Measurements from ENCODE around the gene FNBP1L. TPM values are rescaled to one million over a fixed set of nuclear protein-coding genes. Genes with fewer than 3 reads are reported as not detected.
A peak's percentile ranks its signal among the peaks of the same experiment; 100 is the strongest.

Gene FNBP1L
- 251 TPM for total RNA-seq (ENCODE audit: unreplicated experiment)
- long read RNA-seq, full-length matches to known transcripts = 16 of 32 reads
- long read RNA-seq, partial matches to known transcripts = 10 of 32 reads
- long read RNA-seq, other reads (novel, unspliced or antisense) = 6 of 32 reads

DNA sequence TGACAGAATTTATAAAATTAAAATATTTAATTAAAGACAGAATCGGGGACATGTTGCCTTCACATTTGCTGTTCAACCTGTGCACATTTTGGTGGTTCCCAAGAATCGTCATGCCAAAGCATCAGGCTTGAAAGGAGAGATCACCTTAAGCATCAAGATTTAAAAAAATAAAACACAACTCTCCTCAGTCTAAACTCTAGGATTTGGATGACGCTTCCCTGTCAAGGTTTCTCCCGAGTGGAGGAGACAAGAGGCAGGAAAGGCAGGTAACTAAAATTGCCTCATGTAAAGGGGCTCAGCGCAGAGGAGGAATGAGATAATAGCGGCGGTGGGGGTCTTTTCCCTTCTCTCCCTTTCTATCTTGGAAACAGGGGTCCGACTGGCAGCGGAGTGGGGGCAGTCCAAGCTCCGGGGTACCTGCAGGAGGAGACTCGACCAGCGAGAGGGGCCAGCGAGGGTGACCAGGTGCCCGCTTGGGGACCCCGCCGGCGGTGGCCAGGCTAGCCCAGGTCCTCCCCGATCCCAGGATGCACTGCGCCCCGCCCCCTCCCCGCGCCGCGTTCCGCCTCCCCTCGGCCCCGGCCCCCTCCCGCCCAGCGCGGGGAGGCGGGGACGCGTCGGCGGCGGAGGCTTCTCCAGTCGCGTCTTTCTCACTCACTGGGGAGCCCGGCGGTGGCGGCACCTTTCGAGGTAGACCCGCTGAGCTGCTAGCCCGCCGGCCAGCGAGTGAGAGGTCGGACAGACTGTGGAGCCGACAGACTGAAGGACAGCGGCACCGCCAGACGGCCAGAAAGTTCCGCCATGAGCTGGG is at the start of gene FNBP1L:
Gene FNBP1L, plus strand, starts transcription at position 638 of the 811 bp plus-strand sequence. Its CDS starts 164 bp downstream, at position 802.
- Mint-ChIP-seq H3K27me3 (ENCODE audit: unreplicated experiment) (peaks cover 9% of the 10 kb centered on the region), H3K4me3 (ENCODE audit: unreplicated experiment) (peak within 1 kb of the TSS; percentile 99), H3K36me3 (ENCODE audit: unreplicated experiment) (no peaks in the 10 kb centered on the region), H3K27ac (ENCODE audit: unreplicated experiment) (peak within 1 kb of the TSS; percentile 100), H3K9me3 (ENCODE audit: unreplicated experiment) (peaks cover 21% of the 10 kb centered on the region), H3K4me1 (ENCODE audit: low read depth, unreplicated experiment) (peaks cover 14% of the 10 kb centered on the region)
- DNase-seq = peak; percentile 92
- TF ChIP-seq, protein P1, sequence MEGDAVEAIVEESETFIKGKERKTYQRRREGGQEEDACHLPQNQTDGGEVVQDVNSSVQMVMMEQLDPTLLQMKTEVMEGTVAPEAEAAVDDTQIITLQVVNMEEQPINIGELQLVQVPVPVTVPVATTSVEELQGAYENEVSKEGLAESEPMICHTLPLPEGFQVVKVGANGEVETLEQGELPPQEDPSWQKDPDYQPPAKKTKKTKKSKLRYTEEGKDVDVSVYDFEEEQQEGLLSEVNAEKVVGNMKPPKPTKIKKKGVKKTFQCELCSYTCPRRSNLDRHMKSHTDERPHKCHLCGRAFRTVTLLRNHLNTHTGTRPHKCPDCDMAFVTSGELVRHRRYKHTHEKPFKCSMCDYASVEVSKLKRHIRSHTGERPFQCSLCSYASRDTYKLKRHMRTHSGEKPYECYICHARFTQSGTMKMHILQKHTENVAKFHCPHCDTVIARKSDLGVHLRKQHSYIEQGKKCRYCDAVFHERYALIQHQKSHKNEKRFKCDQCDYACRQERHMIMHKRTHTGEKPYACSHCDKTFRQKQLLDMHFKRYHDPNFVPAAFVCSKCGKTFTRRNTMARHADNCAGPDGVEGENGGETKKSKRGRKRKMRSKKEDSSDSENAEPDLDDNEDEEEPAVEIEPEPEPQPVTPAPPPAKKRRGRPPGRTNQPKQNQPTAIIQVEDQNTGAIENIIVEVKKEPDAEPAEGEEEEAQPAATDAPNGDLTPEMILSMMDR (IDR thresholded peaks at IDR 0.05; ENCODE audit: partially characterized antibody, unreplicated experiment) = no peak

DNA sequence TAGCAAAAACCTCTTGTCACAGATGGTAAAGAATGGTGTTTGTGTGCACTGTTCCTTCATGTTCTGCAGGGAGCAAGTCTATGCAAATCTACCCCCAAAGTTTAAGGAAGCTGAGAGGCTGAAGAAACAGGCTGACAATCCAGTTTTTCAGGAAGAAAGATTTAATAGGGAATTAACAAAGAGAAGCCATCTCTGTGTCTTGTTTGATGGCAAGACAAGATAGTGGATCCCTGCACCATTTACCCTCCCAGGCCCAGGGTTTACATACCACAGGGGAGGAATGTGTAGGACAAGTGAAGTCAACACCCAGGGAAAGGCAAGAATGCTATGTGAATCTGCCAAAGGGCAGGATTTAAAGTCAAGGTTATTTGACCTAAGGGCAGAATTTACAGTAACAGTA is 48.1 kb upstream of the FNBP1L start:
- no peaks in the 10 kb centered on the region for H3K4me1 Mint-ChIP-seq (ENCODE audit: low read depth, unreplicated experiment)
- H3K36me3 Mint-ChIP-seq (ENCODE audit: unreplicated experiment) = no peaks in the 10 kb centered on the region
- H3K27ac Mint-ChIP-seq (ENCODE audit: unreplicated experiment) = no peak overlapping the region

DNA sequence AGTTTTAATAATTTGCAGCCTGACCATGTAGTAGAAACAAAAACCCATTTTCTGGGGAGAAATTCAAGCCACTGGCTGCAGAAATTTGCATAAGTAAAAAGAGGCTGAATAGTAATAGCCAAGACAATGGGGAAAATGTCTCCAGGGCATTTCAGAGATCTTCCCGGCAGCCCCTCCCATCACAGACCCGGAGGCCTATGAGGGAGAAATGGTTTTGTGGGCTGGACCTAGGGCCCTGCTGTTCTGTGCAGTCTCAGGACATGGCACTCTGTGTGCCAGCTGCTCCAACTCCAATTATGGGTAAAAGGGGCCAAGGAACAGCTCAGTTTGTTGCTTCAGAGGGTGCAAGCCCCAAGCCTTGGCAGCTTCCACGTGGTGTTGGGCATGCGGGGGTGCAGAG is 39.7 kb upstream of the FNBP1L start:
- TF ChIP-seq, protein P1 (IDR thresholded peaks at IDR 0.05; ENCODE audit: partially characterized antibody, unreplicated experiment) = no peak
- peaks cover 9% of the 10 kb centered on the region for H3K9me3 Mint-ChIP-seq (ENCODE audit: unreplicated experiment)
- H3K27me3 Mint-ChIP-seq (ENCODE audit: unreplicated experiment) = no peaks in the 10 kb centered on the region
- no peak overlapping the region for H3K27ac Mint-ChIP-seq (ENCODE audit: unreplicated experiment)
- peaks cover 11% of the 10 kb centered on the region for H3K36me3 Mint-ChIP-seq (ENCODE audit: unreplicated experiment)
- no peak overlapping the region for H3K4me3 Mint-ChIP-seq (ENCODE audit: unreplicated experiment)
- DNase-seq = no peak
- no peaks in the 10 kb centered on the region for H3K4me1 Mint-ChIP-seq (ENCODE audit: low read depth, unreplicated experiment)

More for the DNA sequence above, 48.1 kb upstream of the FNBP1L start:
- no peaks in the 10 kb centered on the region for H3K9me3 Mint-ChIP-seq (ENCODE audit: unreplicated experiment)
- no peak for DNase-seq
- no peak overlapping the region for H3K4me3 Mint-ChIP-seq (ENCODE audit: unreplicated experiment)
- H3K27me3 Mint-ChIP-seq (ENCODE audit: unreplicated experiment) = peaks cover 1% of the 10 kb centered on the region
- TF ChIP-seq, protein P1 (IDR thresholded peaks at IDR 0.05; ENCODE audit: partially characterized antibody, unreplicated experiment) = no peak

DNA sequence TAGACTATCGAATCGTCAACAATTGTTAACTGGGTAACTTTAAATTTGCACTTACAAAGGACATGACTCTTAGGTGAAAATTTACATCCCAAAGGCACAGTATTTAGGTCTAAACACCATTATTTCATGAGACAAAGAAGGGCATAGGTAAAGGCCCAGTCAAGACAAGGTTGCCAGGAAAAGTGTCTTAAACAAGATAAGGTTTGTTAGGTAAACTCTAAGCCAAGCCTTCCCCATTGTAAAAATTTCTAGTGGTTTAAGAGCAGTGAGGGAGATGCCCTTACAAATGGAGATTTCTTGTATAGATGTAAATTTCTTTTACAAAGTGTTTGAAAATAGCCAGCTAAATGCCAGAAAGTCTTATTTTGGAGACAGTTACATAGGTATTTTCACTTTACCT is 36.9 kb upstream of the FNBP1L start:
- no peaks in the 10 kb centered on the region for H3K27me3 Mint-ChIP-seq (ENCODE audit: unreplicated experiment)
- no peak for DNase-seq
- peaks cover 9% of the 10 kb centered on the region for H3K9me3 Mint-ChIP-seq (ENCODE audit: unreplicated experiment)
- no peak overlapping the region for H3K4me3 Mint-ChIP-seq (ENCODE audit: unreplicated experiment)
- TF ChIP-seq, protein P1 (IDR thresholded peaks at IDR 0.05; ENCODE audit: partially characterized antibody, unreplicated experiment) = no peak
- peaks cover 11% of the 10 kb centered on the region for H3K36me3 Mint-ChIP-seq (ENCODE audit: unreplicated experiment)
- no peak overlapping the region for H3K27ac Mint-ChIP-seq (ENCODE audit: unreplicated experiment)
- H3K4me1 Mint-ChIP-seq (ENCODE audit: low read depth, unreplicated experiment) = no peaks in the 10 kb centered on the region

DNA sequence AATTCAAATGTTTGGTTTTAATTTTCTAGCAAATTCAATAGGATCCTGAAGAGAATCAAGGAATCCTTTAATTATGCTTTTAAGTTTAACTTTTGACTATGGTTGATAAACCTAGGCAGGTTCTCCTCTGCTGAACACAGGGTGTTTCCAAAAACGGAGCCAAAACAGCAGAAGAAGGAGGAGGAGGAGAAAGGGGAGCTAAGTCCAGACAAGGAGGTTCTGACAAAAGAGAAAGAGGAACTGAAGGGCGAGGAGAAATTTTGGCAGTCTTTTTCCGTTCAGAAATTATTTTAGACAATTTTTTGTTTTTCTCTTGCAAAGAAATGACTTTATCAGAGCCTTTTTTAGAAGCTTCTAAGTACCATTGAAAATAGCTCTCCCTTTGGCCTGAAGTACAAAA is 33.2 kb upstream of the FNBP1L start:
- TF ChIP-seq, protein P1 (IDR thresholded peaks at IDR 0.05; ENCODE audit: partially characterized antibody, unreplicated experiment) = no peak
- H3K27ac Mint-ChIP-seq (ENCODE audit: unreplicated experiment) = no peak overlapping the region
- no peaks in the 10 kb centered on the region for H3K9me3 Mint-ChIP-seq (ENCODE audit: unreplicated experiment)
- no peaks in the 10 kb centered on the region for H3K4me1 Mint-ChIP-seq (ENCODE audit: low read depth, unreplicated experiment)
- DNase-seq = no peak
- peaks cover 6% of the 10 kb centered on the region for H3K36me3 Mint-ChIP-seq (ENCODE audit: unreplicated experiment)
- H3K27me3 Mint-ChIP-seq (ENCODE audit: unreplicated experiment) = no peaks in the 10 kb centered on the region
- no peak overlapping the region for H3K4me3 Mint-ChIP-seq (ENCODE audit: unreplicated experiment)

Measured in glutamatergic neuron (in vitro differentiated cells).